HCT116 (cell line): ENCODE data around the gene BRIP1.

ENCODE experiments used
- CBX3 ChIP-seq: IDR thresholded peaks from 2 replicates; pipeline ENCODE4 v1.6.1; 2012; ENCODE audit warnings: low read depth
- CEBPB ChIP-seq: IDR thresholded peaks from 2 replicates; pipeline ENCODE4 v1.6.1; 2012; ENCODE audit warnings: low read depth
- ELF1 ChIP-seq: IDR thresholded peaks from 2 replicates; pipeline ENCODE4 v1.6.1; 2012; ENCODE audit warnings: low read depth, borderline replicate concordance
- EZH2 ChIP-seq: fragments of 200-600 bp; sonication (generic); IDR thresholded peaks from 2 replicates; pipeline ENCODE4 v1.6.1; 2017; ENCODE audit warnings: antibody characterized with exemption, mixed run types
- JUND ChIP-seq: IDR thresholded peaks from 2 replicates; pipeline ENCODE4 v1.6.1; 2012
- POLR2A ChIP-seq: IDR thresholded peaks from 2 replicates; pipeline ENCODE4 v1.7.0; 2011; ENCODE audit warnings: borderline replicate concordance; ENCODE audit not compliant: insufficient read depth, insufficient read length; ENCODE audit errors: extremely low read depth
- POLR2AphosphoS5 ChIP-seq: IDR thresholded peaks from 2 replicates; pipeline ENCODE4 v1.6.1; 2011; ENCODE audit warnings: mild to moderate bottlenecking, low read depth, low read length, moderate library complexity
- SP1 ChIP-seq: IDR thresholded peaks from 2 replicates; pipeline ENCODE4 v1.6.1; 2012; ENCODE audit warnings: low read depth
- SRF ChIP-seq: IDR thresholded peaks from 2 replicates; pipeline ENCODE4 v1.6.1; 2012; ENCODE audit warnings: low read depth
- TCF7L2 ChIP-seq: IDR thresholded peaks from 2 replicates; pipeline ENCODE4 v1.7.0; 2011; ENCODE audit warnings: borderline replicate concordance, inconsistent platforms; ENCODE audit not compliant: insufficient read depth, insufficient read length; ENCODE audit errors: extremely low read depth
- ZNF274 ChIP-seq: fragments of 200-500 bp; sonication (Bioruptor generic); IDR thresholded peaks from 2 replicates; pipeline ENCODE4 v1.6.1; 2014; ENCODE audit warnings: mild to moderate bottlenecking, low read depth, low read length, inconsistent platforms
- TF ChIP-seq, protein P1 (sequence below): IDR thresholded peaks from 2 replicates; pipeline ENCODE4 v1.6.1; 2012; ENCODE audit warnings: low read depth
- TF ChIP-seq, protein P2 (sequence below), 3 experiments: fragments of 200-600 bp in 1 of 3; sonication (generic) in 1 of 3; IDR thresholded peaks in 2 of 3; conservative IDR thresholded peaks in 1 of 3; 2 replicates each; pipeline ENCODE4 v1.5.1; 2012 to 2017; ENCODE audit warnings: low read depth in 2 of 3, low read length in 2 of 3, antibody characterized with exemption in 1 of 3, borderline replicate concordance in 1 of 3, control low read depth in 1 of 3, mild to moderate bottlenecking in 1 of 3, mixed read lengths in 1 of 3, mixed run types in 1 of 3, moderate library complexity in 1 of 3; ENCODE audit not compliant: insufficient read depth in 1 of 3
- TF ChIP-seq, protein P3 (sequence below): IDR thresholded peaks from 2 replicates; pipeline ENCODE4 v1.6.1; 2012

DNA sequence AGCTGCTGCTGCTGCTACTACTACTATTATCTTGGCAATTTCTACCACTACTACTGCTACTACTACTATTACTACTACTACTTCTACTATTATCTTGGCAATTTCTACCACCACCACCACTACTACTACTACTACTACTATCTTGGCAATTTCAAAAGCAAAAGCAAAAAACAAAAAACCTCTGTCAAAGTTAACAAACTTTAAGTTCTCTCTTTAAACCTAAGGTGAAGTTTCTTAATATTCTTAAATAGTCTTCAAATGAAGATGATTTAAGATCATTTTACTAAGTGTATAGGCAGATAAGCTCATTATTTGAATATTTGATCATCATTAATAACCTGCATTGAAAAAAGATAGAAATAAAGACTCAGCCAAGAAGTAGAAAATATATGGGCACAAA, 118.5 kb downstream of the BRIP1 start:
- TF ChIP-seq JUND (no peak), SRF (no peak), ZNF274 (no peak), POLR2A (no peak), TCF7L2 (no peak), SP1 (no peak), POLR2AphosphoS5 (no peak), CEBPB (no peak), EZH2 (no peak), ELF1 (no peak), CBX3 (no peak)
- TF ChIP-seq, protein P1, sequence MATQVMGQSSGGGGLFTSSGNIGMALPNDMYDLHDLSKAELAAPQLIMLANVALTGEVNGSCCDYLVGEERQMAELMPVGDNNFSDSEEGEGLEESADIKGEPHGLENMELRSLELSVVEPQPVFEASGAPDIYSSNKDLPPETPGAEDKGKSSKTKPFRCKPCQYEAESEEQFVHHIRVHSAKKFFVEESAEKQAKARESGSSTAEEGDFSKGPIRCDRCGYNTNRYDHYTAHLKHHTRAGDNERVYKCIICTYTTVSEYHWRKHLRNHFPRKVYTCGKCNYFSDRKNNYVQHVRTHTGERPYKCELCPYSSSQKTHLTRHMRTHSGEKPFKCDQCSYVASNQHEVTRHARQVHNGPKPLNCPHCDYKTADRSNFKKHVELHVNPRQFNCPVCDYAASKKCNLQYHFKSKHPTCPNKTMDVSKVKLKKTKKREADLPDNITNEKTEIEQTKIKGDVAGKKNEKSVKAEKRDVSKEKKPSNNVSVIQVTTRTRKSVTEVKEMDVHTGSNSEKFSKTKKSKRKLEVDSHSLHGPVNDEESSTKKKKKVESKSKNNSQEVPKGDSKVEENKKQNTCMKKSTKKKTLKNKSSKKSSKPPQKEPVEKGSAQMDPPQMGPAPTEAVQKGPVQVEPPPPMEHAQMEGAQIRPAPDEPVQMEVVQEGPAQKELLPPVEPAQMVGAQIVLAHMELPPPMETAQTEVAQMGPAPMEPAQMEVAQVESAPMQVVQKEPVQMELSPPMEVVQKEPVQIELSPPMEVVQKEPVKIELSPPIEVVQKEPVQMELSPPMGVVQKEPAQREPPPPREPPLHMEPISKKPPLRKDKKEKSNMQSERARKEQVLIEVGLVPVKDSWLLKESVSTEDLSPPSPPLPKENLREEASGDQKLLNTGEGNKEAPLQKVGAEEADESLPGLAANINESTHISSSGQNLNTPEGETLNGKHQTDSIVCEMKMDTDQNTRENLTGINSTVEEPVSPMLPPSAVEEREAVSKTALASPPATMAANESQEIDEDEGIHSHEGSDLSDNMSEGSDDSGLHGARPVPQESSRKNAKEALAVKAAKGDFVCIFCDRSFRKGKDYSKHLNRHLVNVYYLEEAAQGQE = no peak
- TF ChIP-seq, protein P2, sequence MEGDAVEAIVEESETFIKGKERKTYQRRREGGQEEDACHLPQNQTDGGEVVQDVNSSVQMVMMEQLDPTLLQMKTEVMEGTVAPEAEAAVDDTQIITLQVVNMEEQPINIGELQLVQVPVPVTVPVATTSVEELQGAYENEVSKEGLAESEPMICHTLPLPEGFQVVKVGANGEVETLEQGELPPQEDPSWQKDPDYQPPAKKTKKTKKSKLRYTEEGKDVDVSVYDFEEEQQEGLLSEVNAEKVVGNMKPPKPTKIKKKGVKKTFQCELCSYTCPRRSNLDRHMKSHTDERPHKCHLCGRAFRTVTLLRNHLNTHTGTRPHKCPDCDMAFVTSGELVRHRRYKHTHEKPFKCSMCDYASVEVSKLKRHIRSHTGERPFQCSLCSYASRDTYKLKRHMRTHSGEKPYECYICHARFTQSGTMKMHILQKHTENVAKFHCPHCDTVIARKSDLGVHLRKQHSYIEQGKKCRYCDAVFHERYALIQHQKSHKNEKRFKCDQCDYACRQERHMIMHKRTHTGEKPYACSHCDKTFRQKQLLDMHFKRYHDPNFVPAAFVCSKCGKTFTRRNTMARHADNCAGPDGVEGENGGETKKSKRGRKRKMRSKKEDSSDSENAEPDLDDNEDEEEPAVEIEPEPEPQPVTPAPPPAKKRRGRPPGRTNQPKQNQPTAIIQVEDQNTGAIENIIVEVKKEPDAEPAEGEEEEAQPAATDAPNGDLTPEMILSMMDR (IDR thresholded peaks at IDR 0.05 in 2 of 3, conservative IDR thresholded peaks at IDR 0.05 in 1 of 3; ENCODE audit: borderline replicate concordance in 1 of 3, insufficient read depth in 1 of 3, low read depth in 2 of 3, low read length in 2 of 3) = no peak
- TF ChIP-seq, protein P3, sequence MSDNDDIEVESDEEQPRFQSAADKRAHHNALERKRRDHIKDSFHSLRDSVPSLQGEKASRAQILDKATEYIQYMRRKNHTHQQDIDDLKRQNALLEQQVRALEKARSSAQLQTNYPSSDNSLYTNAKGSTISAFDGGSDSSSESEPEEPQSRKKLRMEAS = no peak
